Lower lobe of right lung (tissue), 2 donors: ENCODE measurements around the gene LCE1A. TPM values are rescaled to one million over a fixed set of nuclear protein-coding genes. Genes with fewer than 3 reads are reported as not detected.

Experiments
- ATAC-seq, 2 donors: fragments of 200-7000 bp; cut with Tn5 transposase; one replicate each; pipeline ENCODE4 v1.9.1; 2020 to 2022; ENCODE audit warnings: mild to moderate bottlenecking in 2 of 2, moderate library complexity in 2 of 2
- DNase-seq: peaks from one replicate; pipeline ENCODE4 v3.0.0-alpha.2; 2020
- H3K27ac ChIP-seq: fragments of 200-600 bp; one replicate; pipeline ENCODE4 v1.8.0; 2022
- H3K27me3 ChIP-seq: fragments of 200-600 bp; one replicate; pipeline ENCODE4 v1.8.0; 2022; ENCODE audit warnings: low read depth
- H3K36me3 ChIP-seq: fragments of 200-600 bp; one replicate; pipeline ENCODE4 v1.8.0; 2022; ENCODE audit warnings: mild to moderate bottlenecking
- H3K4me1 ChIP-seq: fragments of 200-600 bp; one replicate; pipeline ENCODE4 v1.8.0; 2022
- H3K4me3 ChIP-seq: fragments of 200-600 bp; one replicate; pipeline ENCODE4 v1.8.0; 2022; ENCODE audit warnings: mild to moderate bottlenecking
- H3K9me3 ChIP-seq: fragments of 200-600 bp; one replicate; pipeline ENCODE4 v1.8.0; 2022
- CTCF ChIP-seq: fragments of 200-600 bp; IDR thresholded peaks from one replicate; pipeline ENCODE4 v1.8.0; 2022; ENCODE audit warnings: antibody characterized with exemption, mild to moderate bottlenecking
- intact Hi-C: fragments of 100-400 bp; cut with DNase I; formaldehyde crosslinking; loops from one replicate; pipeline ENCODE4 v1.11.0; 2022
- total RNA-seq: library from RNA; stranded (reverse); fragmentation: NEBNext Ultra II Directional; extraction: Animal tissue kit (Norgen Biotek cat#: 25700); gene quantifications from one replicate; pipeline ENCODE4 v1.2.1, GENCODE V29; 2021
- donor health status: DM: no; HTN: yes; CAD: no; lungs with severe emphysema.

The LCE1A gene
- total RNA-seq, 1 donor from 2014 or later, result not detected

- intact Hi-C loops, result no loop called here
- no peak overlapping the region for H3K27ac ChIP-seq
- ATAC-seq, result no peak
- H3K27me3 ChIP-seq, result no peaks in the 10 kb centered on the region
- H3K9me3 ChIP-seq, result no peaks in the 10 kb centered on the region
- H3K36me3 ChIP-seq, result no peaks in the 10 kb centered on the region
- no peaks in the 10 kb centered on the region for H3K4me1 ChIP-seq
- DNase-seq, result no peak
- TF ChIP-seq CTCF, result no peak
- H3K4me3 ChIP-seq, result no peak overlapping the region
These were observed 30.8 kb downstream of the LCE1A start for GRCh38 chr1:152858062-152858461.

- Histone ChIP-seq H3K36me3 (no peaks in the 10 kb centered on the region), H3K27ac (no peak within 1 kb of the TSS), H3K4me3 (no peak within 1 kb of the TSS), H3K4me1 (no peaks in the 10 kb centered on the region), H3K9me3 (no peaks in the 10 kb centered on the region), H3K27me3 (no peaks in the 10 kb centered on the region)
- ATAC-seq (no peak), DNase-seq (no peak)
- no peak for TF ChIP-seq CTCF
- intact Hi-C loops, result no loop called here
These were observed 32.4 kb downstream of the LCE1A start, which contains the start of gene LCE7A for GRCh38 chr1:152859696-152860095. LCE7A (plus strand) TSS chr1:152859996; CDS start chr1:152860698, 702 bp downstream.

- no peaks in the 10 kb centered on the region for H3K27me3 ChIP-seq
- no peaks in the 10 kb centered on the region for H3K4me1 ChIP-seq
- no peak for TF ChIP-seq CTCF
- H3K27ac ChIP-seq, result no peak overlapping the region
- H3K36me3 ChIP-seq, result no peaks in the 10 kb centered on the region
- H3K4me3 ChIP-seq, result no peak overlapping the region
- H3K9me3 ChIP-seq, result no peaks in the 10 kb centered on the region
- DNase-seq, result no peak
- intact Hi-C loops, result no loop called here
- no peak for ATAC-seq
These were observed 32.9 kb downstream of the LCE1A start for GRCh38 chr1:152860129-152860528.

GRCh38 chr1:152861374-152861773 is 34.1 kb downstream of the LCE1A start:
- no peak for ATAC-seq
- TF ChIP-seq CTCF, result no peak
- no peak overlapping the region for H3K4me3 ChIP-seq

GRCh38 chr1:152864443-152864842 is 37.2 kb downstream of the LCE1A start:
- intact Hi-C loops, result no loop called here
- TF ChIP-seq CTCF, result no peak
- Histone ChIP-seq H3K27me3 (no peaks in the 10 kb centered on the region), H3K27ac (no peak overlapping the region), H3K4me1 (no peaks in the 10 kb centered on the region), H3K4me3 (no peak overlapping the region), H3K9me3 (no peaks in the 10 kb centered on the region), H3K36me3 (no peaks in the 10 kb centered on the region)
- ATAC-seq (no peak), DNase-seq (no peak)

More at GRCh38 chr1:152861374-152861773, 34.1 kb downstream of the LCE1A start:
- no peaks in the 10 kb centered on the region for H3K36me3 ChIP-seq
- H3K27ac ChIP-seq, result no peak overlapping the region
- H3K27me3 ChIP-seq, result no peaks in the 10 kb centered on the region
- no peak for DNase-seq
- H3K4me1 ChIP-seq, result no peaks in the 10 kb centered on the region
- intact Hi-C loops, result no loop called here
- H3K9me3 ChIP-seq, result no peaks in the 10 kb centered on the region

GRCh38 chr1:152866321-152866720 is 39.0 kb downstream of the LCE1A start:
- H3K9me3 ChIP-seq, result no peaks in the 10 kb centered on the region
- ATAC-seq, result no peak
- no peaks in the 10 kb centered on the region for H3K4me1 ChIP-seq
- no peaks in the 10 kb centered on the region for H3K27me3 ChIP-seq
- no peak for DNase-seq
- intact Hi-C loops, result no loop called here
- no peak overlapping the region for H3K4me3 ChIP-seq
- H3K36me3 ChIP-seq, result no peaks in the 10 kb centered on the region
- TF ChIP-seq CTCF, result no peak
- H3K27ac ChIP-seq, result no peak overlapping the region
